ENCODE results near the gene SPAG17. TPM values are rescaled to one million over a fixed set of nuclear protein-coding genes. Genes with fewer than 3 reads are reported as not detected.

SPAG17 gene
- total and polyA plus RNA-seq, 2 of the 4 experiments (the other 2 are of a cell fraction), result 0.10 TPM; not detected in 1

- no TSS peak for BruUV-seq (replicated peaks)
Measured at GRCh38 chr1:117933769-117934168, 251.3 kb downstream of the SPAG17 start.

More at GRCh38 chr1:117933769-117934168, 251.3 kb downstream of the SPAG17 start:
- WGBS, 2 experiments (ENCODE audit: extremely low coverage in 2 of 2, insufficient read length in 1 of 2), result 100% methylated on average over 1 of the region's 2 CpGs; no CpG with 5 or more reads in 1 of the 2 experiments
- ChIA-PET POLR2A (ENCODE audit: unreplicated experiment) (no interaction called here), CTCF (no interaction called here)
- dilution Hi-C loops (cut with HindIII; ENCODE audit: low sequenced_read_pairs, unreplicated experiment), result no loop called here
- Histone ChIP-seq H3K9me3 (ENCODE audit: control insufficient read depth, insufficient read depth, low read length) (no peaks in the 10 kb centered on the region), H3K9me1 (ENCODE audit: insufficient read depth, low read length) (peaks cover 3% of the 10 kb centered on the region), H2AK9ac (replicated peaks; ENCODE audit: low read depth, low read length, poor library complexity) (no peak overlapping the region), H3K79me1 (ENCODE audit: low read depth in 1 of 2, low read length in 2 of 2) (peaks cover 18 to 47% of the 10 kb centered on the region in 2 experiments), H4K5ac (ENCODE audit: low read depth, low read length) (no peak overlapping the region), H3K18ac (ENCODE audit: low read depth, low read length) (no peak overlapping the region), H3K4ac (ENCODE audit: low read depth, low read length) (no peak overlapping the region), H2BK5ac (ENCODE audit: low read depth, low read length, poor library complexity, severe bottlenecking) (no peak overlapping the region), H4K8ac (ENCODE audit: low read depth in 2 of 2, low read length in 2 of 2) (no peak overlapping the region), H3K36me3 (ENCODE audit: control insufficient read depth, insufficient read depth, low read length) (peaks cover 8% of the 10 kb centered on the region), H3K27ac (ENCODE audit: insufficient read depth, low read length) (no peak overlapping the region), H3K14ac (replicated peaks; ENCODE audit: low read depth, low read length) (no peak overlapping the region), H2AK5ac (ENCODE audit: low read depth, low read length) (no peak overlapping the region), H2AFZ (replicated peaks; ENCODE audit: low read length, poor library complexity) (no peak overlapping the region), H3K4me1 (ENCODE audit: control insufficient read depth, insufficient read depth, low read length) (0 out of 2 replicates have a peak, but pooled peaks cover 3% of the 10 kb centered on the region), H4K20me1 (ENCODE audit: insufficient read depth, low read length) (peaks cover 8% of the 10 kb centered on the region; the same call in 1 of the 2 replicates), H3K27me3 (ENCODE audit: control insufficient read depth, insufficient read depth, low read length) (no peaks in the 10 kb centered on the region), H4K91ac (ENCODE audit: insufficient read depth, low read depth, low read length) (no peak overlapping the region), H3K9ac (ENCODE audit: low read depth, low read length) (no peak overlapping the region), H2BK15ac (ENCODE audit: low read depth, low read length) (no peak overlapping the region), H3K23ac (ENCODE audit: low read depth, low read length) (no peak overlapping the region), H3K56ac (ENCODE audit: extremely low read depth, insufficient read depth, low read length) (no peak overlapping the region), H2BK120ac (ENCODE audit: low read depth, low read length) (no peak overlapping the region), H3K4me3 (ENCODE audit: insufficient read depth, low read depth, low read length) (no peak overlapping the region), H3K4me2 (ENCODE audit: low read depth, low read length) (no peak overlapping the region), H2BK20ac (ENCODE audit: low read depth, low read length) (no peak overlapping the region)
- ATAC-seq (ENCODE audit: low read depth) (no peak), DNase-seq (no peak)
- in situ Hi-C loops (cut with MboI; ENCODE audit: low sequenced_read_pairs), result no loop called here
- TF ChIP-seq RAD21 (IDR thresholded peaks at IDR 0.05; ENCODE audit: low read length) (no peak), RFX5 (IDR thresholded peaks at IDR 0.05; ENCODE audit: low read depth, low read length) (no peak), SMC3 (IDR thresholded peaks at IDR 0.05; ENCODE audit: low read depth, low read length) (no peak), BHLHE40 (IDR thresholded peaks at IDR 0.05; ENCODE audit: low read depth, low read length) (no peak)
- intact Hi-C loops (cut with micrococcal nuclease), result no loop called here

All from IMR-90 (cell line).